Loucy (cell line): ENCODE results near the gene TFDP1.

Source experiments
- EZH2phosphoT487 ChIP-seq: fragments of 200-600 bp; IDR thresholded peaks from 2 replicates; pipeline ENCODE4 v1.6.1; 2018; ENCODE audit warnings: antibody characterized with exemption, mild to moderate bottlenecking, moderate library complexity, borderline replicate concordance
- TF ChIP-seq, protein P1 (sequence below): fragments of 200-600 bp; sonication (generic); conservative IDR thresholded peaks from 2 replicates; pipeline ENCODE4 v1.5.1; 2014; ENCODE audit warnings: mild to moderate bottlenecking, antibody characterized with exemption, low read length

DNA sequence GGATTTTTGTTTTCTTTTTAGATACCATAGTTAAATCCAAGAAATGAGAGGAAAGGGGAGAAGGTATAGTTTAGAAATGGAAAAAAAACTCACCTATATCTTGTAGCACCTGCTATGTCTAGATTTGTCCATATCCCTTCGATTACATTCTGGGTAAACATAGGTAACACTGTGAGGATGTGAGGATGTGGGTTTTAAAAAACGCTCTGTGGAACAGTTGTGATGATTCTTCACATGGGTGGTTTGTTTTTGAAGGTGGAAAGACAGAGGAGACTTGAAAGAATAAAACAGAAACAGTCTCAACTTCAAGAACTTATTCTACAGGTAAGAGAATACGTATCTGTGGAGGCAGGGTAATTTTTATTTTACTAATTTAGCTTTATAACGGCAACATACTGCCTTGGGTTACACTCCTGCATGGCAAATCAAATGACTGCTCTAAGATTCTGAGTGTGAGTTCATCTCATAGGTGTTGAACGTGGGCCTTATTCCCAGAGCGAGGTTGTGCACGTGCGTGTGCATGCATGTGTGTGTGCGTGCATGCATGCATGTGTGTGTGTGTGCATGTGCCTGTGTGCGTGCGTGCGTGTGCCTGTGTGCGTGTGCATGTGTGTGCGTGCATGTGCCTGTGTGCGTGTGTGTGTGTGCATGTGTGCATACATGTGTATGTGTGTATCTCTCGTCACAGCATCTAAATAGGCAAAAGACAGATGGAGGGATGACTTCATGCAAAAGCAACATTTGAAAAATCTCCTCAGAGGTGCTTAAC lies 49.9 kb downstream of the TFDP1 start:
- TF ChIP-seq, protein P1, sequence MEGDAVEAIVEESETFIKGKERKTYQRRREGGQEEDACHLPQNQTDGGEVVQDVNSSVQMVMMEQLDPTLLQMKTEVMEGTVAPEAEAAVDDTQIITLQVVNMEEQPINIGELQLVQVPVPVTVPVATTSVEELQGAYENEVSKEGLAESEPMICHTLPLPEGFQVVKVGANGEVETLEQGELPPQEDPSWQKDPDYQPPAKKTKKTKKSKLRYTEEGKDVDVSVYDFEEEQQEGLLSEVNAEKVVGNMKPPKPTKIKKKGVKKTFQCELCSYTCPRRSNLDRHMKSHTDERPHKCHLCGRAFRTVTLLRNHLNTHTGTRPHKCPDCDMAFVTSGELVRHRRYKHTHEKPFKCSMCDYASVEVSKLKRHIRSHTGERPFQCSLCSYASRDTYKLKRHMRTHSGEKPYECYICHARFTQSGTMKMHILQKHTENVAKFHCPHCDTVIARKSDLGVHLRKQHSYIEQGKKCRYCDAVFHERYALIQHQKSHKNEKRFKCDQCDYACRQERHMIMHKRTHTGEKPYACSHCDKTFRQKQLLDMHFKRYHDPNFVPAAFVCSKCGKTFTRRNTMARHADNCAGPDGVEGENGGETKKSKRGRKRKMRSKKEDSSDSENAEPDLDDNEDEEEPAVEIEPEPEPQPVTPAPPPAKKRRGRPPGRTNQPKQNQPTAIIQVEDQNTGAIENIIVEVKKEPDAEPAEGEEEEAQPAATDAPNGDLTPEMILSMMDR = no peak
- TF ChIP-seq EZH2phosphoT487 = no peak
